Activated T-helper 9 cell treated with anti-CD3 and anti-CD28 coated beads, Interleukin-2, amount 50 U/mL, for 16 hours (primary cell): ENCODE data around the gene TMEM9.

Experiments used
- DNase-seq: peaks from one replicate; pipeline ENCODE4 v3.0.0-alpha.2; 2020; ENCODE audit warnings: low read depth

The TMEM9 gene

GRCh38 chr1:201144701-201145100, 9.6 kb downstream of the TMEM9 start:
- DNase-seq = no peak

DNA sequence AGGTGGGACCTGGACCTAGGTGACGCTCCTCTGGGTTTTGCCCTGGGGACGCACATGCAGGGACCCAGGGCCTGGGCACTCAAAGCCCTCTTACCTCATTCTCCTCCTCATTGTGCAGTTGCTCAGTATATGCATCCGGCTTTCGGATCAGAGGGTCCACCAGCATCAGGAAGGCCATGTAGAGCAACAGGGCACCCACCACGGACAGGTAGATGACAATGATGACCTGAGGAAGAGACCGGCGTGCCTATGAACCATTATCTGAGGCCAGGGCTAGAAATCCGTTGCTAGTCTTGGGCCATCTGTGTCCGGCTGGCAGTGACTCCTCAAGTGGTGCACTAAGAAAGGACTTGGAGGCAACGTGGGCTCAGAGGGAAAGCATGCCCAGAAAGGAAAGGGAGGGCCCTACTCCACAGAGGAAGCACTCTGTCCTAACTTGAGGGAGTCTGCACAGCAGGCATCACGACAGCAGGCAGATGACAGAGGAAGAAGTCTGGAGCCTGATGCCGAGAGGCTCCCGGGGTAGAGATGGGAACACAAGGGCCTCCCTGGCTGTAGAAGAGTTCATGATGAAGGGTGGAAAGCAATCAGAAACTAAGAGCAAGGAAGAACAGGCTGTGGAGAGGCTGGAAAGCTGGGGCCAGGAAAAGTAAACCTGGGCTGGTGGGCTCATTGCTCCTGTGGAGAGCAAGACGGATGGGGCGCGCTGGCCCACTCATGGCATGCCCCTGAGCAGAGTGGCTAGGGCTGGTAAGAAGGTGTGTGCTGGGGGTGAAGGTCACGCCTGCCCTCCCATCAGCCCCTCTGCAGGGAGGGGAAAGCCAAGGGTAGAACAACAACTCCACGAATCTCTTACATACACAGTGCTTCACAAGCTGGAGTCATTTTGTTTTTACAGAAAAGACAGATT, 10.3 kb downstream of the TMEM9 start:
- no peak for DNase-seq

- no peak for DNase-seq
Observed at GRCh38 chr1:201142849-201143725, 11.2 kb downstream of the TMEM9 start.

DNA sequence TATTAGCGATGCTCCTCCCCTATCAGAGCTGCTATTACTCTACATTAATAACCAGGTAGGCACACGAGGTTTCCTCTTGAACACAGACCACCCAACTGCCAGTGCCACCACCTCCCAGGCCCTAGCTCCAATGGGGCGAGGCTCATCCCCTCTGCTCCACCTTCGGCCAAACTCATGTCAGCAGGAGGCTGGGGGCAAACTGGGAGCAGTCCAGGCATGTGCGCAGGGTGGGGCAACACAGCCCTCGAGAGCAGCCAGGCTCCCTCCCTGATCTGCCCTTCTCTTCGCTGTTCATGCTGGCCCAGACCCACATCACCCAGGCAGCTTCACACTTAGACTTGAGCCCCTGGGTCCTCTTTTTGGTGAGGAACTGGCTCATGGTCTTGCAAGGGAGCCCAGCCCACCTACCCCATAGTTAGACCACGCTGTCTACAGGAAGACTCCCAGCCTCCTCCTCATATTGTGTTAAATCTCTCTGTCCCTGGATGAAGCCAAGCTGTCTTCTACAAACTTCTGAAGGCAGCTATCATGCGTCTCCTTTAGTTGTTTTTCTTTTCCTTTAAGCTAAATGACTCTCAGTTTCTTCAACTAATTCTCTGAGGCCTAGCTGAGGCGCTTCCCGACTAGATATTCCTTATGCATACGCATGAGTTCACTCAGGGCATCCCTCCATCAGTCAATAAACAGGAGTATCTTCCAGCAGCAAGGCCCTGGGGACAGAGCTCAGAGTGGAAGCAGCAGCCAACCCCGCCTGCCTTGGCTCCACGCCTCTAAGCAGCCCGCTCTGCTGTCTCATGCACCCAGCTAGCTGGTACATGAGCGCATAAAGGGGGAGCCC, 12.0 kb downstream of the TMEM9 start:
- DNase-seq = no peak

GRCh38 chr1:201141418-201141817, 12.9 kb downstream of the TMEM9 start:
- DNase-seq = no peak

DNA sequence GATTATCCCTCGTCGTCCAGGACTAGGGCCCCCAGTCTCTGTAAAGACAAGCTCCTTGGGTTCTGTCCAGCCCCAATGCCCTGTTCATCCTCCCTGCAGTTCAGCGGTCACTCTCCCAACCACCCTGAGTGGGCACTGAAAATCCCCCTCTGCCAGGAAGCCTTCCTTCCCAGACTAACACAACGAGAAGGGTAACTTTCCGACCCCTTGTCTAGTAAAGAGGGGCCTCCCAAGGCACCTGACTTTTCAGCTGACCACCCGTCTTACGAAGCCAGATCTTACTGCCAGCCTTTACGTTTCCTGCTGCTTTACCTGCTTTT, 13.4 kb downstream of the TMEM9 start:
- no peak for DNase-seq

- no peak for DNase-seq
Observed at GRCh38 chr1:201140235-201140940, 13.9 kb downstream of the TMEM9 start.

DNA sequence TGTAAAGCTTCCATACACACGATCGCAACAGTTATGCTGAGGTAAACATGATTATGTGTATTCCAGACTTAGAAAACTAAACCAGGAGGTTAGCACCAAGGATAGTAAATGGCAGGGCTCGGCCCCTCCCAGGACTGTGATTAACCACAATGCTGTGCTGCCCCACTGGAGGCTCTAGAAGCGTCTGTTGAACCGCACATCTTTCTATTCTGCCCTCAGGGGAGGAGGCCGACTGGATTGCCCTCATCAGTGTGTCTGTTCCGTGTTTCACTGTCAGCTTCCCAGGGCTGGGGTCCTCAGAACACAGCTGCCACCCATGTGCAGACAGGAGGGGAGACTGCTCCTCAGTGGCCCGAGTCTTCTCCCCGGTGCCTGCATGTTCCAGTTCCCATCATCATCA, 14.5 kb downstream of the TMEM9 start:
- DNase-seq = no peak

GRCh38 chr1:201139306-201139705, 15.0 kb downstream of the TMEM9 start:
- DNase-seq = no peak

DNA sequence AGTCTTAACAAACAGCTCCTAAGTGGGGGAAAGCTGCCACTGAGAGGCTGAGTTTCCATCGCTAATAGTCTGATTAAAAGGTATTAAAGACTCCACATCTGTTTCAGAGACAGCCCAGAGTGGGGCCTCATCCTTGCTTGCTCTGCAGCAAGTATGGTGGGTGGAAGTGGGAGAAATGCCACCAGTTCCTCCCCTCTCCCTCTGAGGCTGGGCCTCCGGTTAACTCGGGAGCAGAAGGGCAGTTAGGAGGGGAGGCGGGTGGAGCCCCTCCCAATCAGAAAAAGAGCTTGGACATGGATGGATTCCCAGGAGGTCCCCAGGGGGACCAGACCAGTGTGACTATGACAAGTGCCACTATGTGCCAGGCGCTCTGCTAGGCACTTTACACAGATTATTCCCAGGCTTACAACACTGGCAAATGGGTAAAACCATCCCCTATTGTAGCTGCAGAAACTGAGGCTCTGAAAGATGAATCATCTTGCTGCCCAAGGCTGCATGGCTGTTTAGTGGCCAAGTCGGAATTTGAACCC, 15.9 kb downstream of the TMEM9 start:
- DNase-seq = no peak

DNA sequence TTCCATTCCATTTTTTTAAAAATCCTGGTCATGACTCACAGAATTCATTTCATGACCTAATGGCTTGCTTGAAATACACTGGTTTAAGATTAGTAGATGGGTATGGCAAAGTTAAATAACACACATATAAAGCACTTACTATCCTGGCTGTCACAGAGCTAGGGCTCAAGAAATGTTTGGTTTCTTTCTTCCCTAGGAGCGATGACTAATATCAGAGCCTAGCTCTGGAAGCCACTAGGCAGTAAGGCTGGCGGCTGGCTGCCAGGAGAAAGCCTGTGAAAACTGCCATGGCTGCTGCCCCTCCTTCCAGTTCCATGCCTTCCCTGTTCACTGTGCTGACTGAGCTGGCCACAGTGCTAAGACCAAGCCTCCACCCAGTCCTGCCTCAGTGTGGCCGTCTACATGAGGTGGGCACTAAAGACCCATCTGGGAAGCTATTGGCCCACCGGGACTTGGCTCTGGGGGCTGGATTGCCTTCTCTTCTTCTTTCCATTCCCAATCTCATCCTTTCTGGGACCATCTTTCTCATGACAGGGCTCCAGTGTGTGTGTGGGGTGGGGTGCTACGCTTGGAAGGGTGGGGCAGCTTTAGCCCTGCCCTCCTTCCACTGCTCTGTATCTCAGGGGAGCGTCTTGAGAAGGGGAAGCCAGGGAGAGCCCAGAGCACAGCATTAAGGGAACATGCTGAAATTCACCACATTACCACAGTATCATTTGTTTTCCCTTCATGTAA, 16.5 kb downstream of the TMEM9 start:
- DNase-seq = no peak

DNA sequence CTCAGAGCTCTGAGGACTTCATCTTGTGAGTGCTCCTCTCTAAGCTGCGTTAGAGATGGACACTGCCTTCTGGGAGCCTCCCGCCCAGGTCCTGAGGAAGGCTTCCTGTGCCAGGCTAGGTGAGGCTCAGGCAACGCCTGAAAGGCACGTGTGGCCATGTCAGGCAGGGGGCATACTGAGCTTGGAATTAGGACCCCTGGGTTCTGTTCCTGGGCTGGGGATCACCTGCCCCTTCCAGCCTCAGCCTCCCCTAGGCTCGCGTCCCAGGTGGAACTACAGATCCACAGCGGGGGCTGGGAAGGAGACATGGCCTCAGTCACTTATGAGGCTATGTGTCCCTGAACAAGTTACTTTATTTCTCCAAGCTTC, 17.3 kb downstream of the TMEM9 start:
- no peak for DNase-seq

- no peak for DNase-seq
Observed at GRCh38 chr1:201136355-201137023, 17.8 kb downstream of the TMEM9 start.

GRCh38 chr1:201134405-201134804, 19.9 kb downstream of the TMEM9 start:
- no peak for DNase-seq

- no peak for DNase-seq
Observed at GRCh38 chr1:201131398-201131797, 22.9 kb downstream of the TMEM9 start.

GRCh38 chr1:201128962-201129361, 25.3 kb downstream of the TMEM9 start:
- no peak for DNase-seq

GRCh38 chr1:201128476-201128875, 25.8 kb downstream of the TMEM9 start:
- no peak for DNase-seq

DNA sequence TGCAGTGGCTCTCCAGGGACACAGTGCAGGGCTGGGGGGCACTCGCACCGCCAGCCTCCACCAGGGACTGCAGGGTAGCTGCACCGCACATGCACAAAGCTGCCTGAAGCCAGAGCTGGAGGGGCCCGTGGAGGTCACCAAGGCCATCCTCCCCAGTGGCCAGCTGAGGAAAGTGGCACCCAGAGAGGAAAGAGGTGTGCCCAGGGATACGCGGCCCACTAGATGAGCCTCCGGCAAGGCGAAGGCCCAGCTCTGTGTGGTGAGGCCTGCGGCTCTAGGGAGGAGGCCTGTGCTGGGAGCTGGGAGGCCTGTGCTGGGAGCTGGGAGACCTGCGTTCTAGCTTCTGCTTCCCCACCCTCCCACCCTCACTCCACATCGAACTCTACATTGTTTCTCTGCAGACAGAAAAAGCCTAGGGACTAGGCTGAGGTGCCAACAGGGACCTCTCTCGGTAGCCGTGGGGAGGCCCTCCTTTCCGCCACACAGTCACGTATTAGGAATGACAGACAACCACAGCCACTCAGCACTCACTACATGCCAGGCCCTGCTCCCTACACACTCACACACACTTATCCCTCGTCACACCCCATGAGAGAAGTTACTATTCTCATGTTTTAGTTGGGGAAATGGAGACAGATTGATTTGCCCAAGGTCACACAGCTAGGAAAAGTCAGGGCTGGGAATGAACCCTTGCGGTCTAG, 26.4 kb downstream of the TMEM9 start:
- no peak for DNase-seq
